HG03196 (cell line): Measurements from ENCODE around the gene ZDHHC11B.

ENCODE experiments used
- ATAC-seq: cut with Tn5 transposase; IDR thresholded peaks from one replicate; pipeline ENCODE4 v1.9.1; 2021; ENCODE audit not compliant: unreplicated experiment

ZDHHC11B gene

GRCh38 chr5:675111-675870 lies 109.2 kb downstream of the ZDHHC11B start:
- no peak for ATAC-seq

GRCh38 chr5:674630-675011 lies 109.9 kb downstream of the ZDHHC11B start:
- ATAC-seq = no peak

DNA sequence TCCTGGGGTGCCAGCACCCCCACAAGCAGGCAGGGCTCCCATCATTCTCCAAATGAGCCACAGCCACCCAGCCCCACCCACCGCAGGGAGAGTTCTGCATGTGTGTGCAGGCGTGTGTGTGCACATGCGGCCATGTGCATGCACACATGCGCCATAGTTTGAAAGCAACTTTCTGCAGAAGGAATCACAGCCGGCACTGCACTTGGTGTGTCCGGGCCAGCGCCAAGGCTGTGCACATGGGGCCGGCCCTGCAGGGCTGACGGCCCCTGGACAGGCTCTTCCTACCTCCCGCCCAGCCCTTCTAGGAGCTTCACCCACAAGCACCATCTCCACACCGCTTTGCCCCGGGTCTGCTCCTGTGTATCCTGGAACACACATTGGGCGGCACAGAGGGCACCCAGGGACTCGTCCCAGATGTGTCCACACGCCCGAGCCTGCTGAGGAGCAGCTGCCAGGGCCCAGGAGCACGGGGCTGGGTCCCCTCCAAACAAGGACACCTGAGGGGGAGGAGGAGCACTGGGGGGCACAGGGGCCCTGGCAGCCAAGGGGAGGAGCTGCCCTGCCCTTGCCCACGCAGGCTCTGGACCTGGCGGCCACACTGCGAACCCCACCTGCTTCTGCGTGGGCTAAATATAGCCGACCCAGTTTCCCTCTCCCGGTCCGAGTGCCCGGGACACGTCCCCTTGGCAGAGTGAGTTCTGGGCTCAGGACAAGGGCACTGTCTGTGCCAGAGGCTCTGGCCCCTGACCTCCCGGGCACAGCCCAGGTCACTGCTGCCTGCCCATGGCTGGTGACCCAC lies 110.5 kb downstream of the ZDHHC11B start:
- ATAC-seq = no peak

DNA sequence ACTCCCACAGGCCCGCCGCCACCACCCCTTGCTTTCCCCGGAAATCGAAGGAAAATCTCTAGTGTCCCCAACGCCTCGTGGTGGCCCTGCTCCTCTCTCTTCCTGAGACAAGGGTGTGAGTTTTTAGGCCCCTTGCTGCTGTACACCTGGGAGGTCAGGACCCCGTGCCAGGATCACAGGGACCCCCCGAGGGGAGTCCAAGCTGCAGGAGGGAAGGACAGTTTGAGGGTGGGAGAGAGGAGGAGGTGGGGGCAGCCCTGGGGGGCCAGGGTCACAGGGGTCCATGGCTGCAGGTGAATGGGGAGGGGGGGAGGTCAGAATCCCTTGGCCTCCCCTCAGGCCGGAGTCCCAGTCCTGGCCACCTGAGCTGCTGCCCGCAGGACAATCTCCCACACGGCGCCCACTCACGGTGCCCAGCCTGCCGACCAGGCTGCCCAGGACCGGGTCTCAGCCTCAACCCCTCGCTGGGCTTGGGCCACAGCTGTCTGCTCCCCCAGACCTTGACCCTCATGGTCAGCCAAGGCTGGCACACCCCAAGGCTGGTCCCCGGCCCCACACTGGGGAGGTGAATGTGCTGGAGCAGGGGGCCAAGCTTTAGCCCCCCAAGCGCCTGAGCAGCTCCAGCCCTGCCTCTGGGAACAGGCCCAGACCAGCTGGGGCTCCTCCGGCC lies 111.2 kb downstream of the ZDHHC11B start:
- no peak for ATAC-seq

- ATAC-seq = no peak
Measured at GRCh38 chr5:672329-673160, 112.0 kb downstream of the ZDHHC11B start.

DNA sequence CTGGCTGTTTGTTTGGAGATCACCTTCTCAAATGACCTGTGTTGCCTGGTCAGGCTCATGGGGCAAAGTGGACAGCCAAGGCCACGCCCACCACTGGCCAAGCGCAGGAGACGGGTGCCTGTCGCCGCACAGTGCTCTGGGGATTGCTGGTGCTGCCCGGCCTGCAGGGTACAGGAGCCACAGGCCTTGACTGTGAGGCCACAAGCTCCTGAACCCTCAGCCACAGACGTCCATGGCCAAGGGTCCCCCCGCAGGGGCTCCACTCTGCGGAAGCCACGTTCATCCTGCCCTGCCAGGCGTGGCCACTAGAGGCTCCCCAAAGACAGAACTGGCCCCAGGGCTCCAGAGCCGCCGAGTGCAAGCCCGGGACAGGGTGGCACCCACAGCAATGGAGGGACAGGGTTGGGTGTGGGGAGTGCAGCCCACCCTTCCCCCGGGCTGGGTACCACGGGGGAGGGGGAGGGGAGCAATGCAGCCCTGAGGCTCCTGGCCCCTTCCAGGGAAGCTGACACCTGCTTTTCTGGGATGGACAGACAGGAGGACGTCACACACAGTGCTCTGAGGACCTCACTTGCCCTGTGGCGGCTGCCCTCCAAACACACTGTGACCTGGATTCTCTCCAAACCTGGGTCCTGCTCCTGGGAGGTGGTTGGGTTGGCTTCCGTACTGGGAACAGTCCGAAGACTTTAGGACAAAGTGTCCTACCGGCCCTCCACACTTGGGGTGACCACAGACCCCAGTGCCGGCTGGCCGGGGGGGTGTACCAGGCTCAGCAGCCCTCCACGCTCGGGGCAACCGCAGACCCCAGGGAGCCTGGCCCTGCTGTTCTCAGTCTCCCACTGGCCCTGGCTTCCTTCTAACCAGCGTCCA lies 112.8 kb downstream of the ZDHHC11B start:
- ATAC-seq = peak; percentile 50

DNA sequence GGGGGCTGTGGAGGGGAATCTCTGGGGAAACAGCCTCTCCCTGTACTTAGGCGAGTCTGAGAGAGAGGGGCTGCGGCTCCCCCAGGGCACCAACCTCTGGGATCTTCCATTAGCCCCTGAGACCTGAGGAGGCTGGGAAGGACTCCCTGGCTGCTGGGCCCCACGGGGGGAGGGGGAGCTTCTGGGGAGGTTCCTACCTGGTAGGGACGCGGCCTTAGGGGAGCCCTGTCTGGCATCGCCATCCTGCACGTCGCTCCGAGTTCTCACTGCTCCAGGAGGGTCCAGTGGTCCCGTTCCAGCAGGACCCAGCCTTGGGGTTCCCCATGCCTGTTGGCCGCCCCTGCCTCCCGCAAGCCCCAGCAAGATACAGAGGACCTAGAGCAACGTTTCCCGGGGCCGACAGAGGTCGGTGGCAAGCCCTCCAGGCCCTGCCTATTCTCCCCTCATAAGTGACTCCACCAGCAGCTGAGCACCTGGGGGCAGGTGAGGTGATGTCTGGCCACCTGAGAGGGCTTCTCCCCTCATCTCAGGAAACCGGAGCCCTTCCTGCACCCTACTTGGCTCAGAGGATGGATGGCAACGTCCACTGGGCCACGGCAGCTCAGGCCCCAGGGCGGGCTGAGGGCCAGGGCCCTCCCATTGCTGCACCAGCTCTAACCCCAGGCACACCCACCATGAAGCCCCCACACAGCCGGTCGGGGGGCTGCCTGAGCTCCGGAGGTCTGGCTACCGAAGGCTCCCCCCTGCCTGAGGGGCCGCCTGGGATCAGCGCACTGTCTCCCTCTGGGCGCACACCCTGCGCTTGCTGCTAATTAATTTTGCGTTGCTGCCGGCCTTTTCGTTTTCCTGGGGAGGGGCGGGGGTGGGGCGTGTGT lies 113.9 kb downstream of the ZDHHC11B start:
- no peak for ATAC-seq

DNA sequence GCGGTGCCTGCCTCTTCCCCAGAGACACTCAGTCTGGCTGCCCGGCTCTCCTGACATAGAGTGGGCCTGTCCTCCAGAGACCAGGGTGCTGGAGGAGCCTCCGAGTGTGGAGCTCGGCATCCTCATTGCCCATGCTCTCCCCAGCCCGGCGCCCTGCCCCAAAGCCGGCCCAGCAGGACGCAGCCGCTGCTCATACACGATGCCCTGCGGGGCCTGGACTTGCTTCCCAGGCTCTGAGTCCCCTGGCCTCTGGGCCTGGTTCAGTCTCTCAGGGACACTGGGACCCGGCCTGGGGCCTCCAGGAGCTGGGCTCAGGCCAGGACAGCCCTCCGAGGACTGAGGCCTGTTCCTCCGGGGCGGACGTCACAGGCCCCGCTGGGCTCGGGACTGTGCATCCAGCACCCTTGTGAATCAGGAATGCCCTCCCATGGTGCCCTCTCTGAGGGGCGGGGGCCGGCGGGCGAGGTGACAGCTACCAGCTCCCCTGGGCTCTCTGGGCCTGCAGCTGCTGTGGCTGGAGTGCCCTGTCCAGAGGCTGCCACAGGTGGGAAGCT lies 114.6 kb downstream of the ZDHHC11B start:
- no peak for ATAC-seq

GRCh38 chr5:669111-669841 lies 115.3 kb downstream of the ZDHHC11B start:
- ATAC-seq = no peak

DNA sequence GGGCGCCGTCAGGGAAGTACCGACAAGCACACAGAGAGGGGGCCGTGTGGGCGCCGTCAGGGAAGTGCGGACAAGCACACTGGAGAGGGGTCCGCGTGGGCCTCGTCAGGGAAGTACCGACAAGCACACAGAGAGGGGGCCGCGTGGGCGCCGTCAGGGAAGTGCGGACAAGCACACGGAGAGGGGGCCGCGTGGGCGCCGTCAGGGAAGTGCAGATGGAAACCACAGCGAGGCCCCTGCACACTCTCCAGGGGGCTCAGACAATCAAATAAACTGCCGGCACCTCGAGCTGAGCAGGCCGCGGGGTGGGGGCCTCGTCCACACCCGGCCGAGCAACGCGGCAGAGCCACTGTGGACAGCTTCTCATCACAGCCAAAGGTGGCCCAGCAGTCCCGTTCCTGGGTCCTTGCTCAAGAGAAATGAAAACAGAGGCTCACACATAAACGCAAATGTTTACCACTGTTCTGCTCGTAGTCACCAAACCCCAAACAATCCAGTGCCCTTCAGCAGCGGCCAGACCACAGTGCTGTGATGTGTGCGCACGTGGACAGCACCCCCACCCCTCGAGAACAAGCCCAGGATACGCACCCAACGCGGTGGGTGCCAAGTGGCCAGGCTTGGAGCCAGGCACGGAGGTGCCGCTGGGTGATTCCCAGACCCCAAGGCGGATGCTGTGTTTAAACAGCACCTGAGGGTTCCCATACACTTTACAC lies 116.1 kb downstream of the ZDHHC11B start:
- no peak for ATAC-seq

- ATAC-seq = no peak
Measured at GRCh38 chr5:666816-667498, 117.6 kb downstream of the ZDHHC11B start.

GRCh38 chr5:665956-666711 lies 118.4 kb downstream of the ZDHHC11B start:
- ATAC-seq = no peak

DNA sequence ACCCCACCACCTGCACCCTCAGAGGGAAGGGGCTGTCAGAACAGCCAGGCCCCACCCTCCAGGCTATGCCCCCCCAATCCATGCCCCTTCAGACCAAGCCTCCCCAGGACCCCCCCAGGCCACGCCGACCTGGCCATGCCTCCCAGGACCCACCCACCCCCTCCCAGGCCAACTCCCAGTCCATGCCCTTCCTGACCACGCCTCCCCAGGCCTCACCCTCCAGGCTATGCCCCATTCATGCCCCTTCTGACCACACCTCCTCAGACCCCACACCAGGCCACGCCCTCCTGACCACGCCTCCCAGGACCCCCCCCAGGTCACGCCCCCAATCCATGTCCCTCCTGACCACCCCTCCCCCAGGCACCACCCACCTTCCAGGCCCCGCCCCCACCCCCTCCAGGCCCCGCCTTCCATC lies 119.0 kb downstream of the ZDHHC11B start:
- no peak for ATAC-seq

- ATAC-seq = no peak
Measured at GRCh38 chr5:664994-665360, 119.6 kb downstream of the ZDHHC11B start.

DNA sequence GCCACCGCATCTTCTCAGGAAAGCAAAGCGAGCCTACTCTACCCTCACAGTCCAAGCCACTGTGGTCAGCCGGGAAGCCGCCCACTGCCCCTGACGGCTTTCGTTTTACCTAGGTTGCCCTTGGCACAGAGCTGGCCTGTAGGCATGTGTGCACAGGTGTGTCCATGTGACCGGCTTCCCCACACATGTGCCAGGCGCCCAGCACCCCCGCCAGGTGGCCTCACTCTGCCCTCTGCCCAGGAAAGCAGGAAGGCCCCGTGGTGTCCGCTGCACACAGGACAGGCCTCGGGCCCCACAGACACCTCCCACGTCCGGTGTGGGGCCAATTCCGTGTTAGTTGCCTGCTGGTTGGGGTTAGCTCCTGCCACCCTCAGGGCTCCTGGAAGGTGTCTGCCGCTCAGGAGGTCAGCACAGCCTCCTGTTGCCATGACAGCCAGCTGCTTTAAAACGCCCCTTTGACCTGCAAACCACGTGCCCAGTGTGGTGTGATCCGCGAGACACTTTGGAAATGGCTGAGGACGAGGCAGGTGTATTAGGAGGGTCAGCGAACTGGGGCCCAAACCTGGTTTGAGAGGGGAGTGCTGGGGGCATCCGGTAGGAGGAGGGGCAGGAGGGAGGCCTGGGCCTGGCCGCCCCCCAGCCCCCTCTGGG lies 120.1 kb downstream of the ZDHHC11B start:
- no peak for ATAC-seq
